Measurements from ENCODE around the gene MICALL2. TPM values are rescaled to one million over a fixed set of nuclear protein-coding genes. Genes with fewer than 3 reads are reported as not detected.

MICALL2 gene
- total RNA-seq, 1 donor from 2014 or later, result 14.2 TPM

- H3K27me3 ChIP-seq (ENCODE audit: control insufficient read depth, insufficient read depth, low read length), result no peaks in the 10 kb centered on the region
- no peak for TF ChIP-seq CTCF (IDR thresholded peaks at IDR 0.05; ENCODE audit: insufficient read depth, low read length, severe bottlenecking)
- DNase-seq (ENCODE audit: low read depth) (no peak), FAIRE-seq (no peak)
- H3K4me3 ChIP-seq (ENCODE audit: low read depth, low read length), result no peak overlapping the region
- H3K36me3 ChIP-seq (ENCODE audit: control insufficient read depth, insufficient read depth, low read length), result peaks cover 30% of the 10 kb centered on the region
Observed at GRCh38 chr7:1497293-1497927, 38.1 kb upstream of the MICALL2 start.

GRCh38 chr7:1496531-1497292 is 37.4 kb upstream of the MICALL2 start:
- H3K4me3 ChIP-seq (ENCODE audit: low read depth, low read length), result no peak overlapping the region
- DNase-seq (ENCODE audit: low read depth), result no peak
- no peak for TF ChIP-seq CTCF (IDR thresholded peaks at IDR 0.05; ENCODE audit: insufficient read depth, low read length, severe bottlenecking)
- H3K27me3 ChIP-seq (ENCODE audit: control insufficient read depth, insufficient read depth, low read length), result no peaks in the 10 kb centered on the region
- FAIRE-seq, result no peak
- H3K36me3 ChIP-seq (ENCODE audit: control insufficient read depth, insufficient read depth, low read length), result peaks cover 28% of the 10 kb centered on the region

GRCh38 chr7:1495564-1496242 is 36.4 kb upstream of the MICALL2 start:
- Histone ChIP-seq H3K4me3 (ENCODE audit: low read depth, low read length) (no peak overlapping the region), H3K36me3 (ENCODE audit: control insufficient read depth, insufficient read depth, low read length) (peaks cover 31% of the 10 kb centered on the region), H3K27me3 (ENCODE audit: control insufficient read depth, insufficient read depth, low read length) (no peaks in the 10 kb centered on the region)
- DNase-seq (ENCODE audit: low read depth) (no peak), FAIRE-seq (no peak)
- TF ChIP-seq CTCF (IDR thresholded peaks at IDR 0.05; ENCODE audit: insufficient read depth, low read length, severe bottlenecking), result no peak

GRCh38 chr7:1494866-1495563 is 35.7 kb upstream of the MICALL2 start:
- no peak for TF ChIP-seq CTCF (IDR thresholded peaks at IDR 0.05; ENCODE audit: insufficient read depth, low read length, severe bottlenecking)
- Histone ChIP-seq H3K36me3 (ENCODE audit: control insufficient read depth, insufficient read depth, low read length) (peaks cover 32% of the 10 kb centered on the region), H3K27me3 (ENCODE audit: control insufficient read depth, insufficient read depth, low read length) (no peaks in the 10 kb centered on the region), H3K4me3 (ENCODE audit: low read depth, low read length) (no peak overlapping the region)
- DNase-seq (ENCODE audit: low read depth) (no peak), FAIRE-seq (no peak)

GRCh38 chr7:1494447-1494846 is 35.2 kb upstream of the MICALL2 start:
- FAIRE-seq (no peak), DNase-seq (ENCODE audit: low read depth) (no peak)
- TF ChIP-seq CTCF (IDR thresholded peaks at IDR 0.05; ENCODE audit: insufficient read depth, low read length, severe bottlenecking), result no peak
- no peak overlapping the region for H3K4me3 ChIP-seq (ENCODE audit: low read depth, low read length)
- H3K27me3 ChIP-seq (ENCODE audit: control insufficient read depth, insufficient read depth, low read length), result no peaks in the 10 kb centered on the region
- peaks cover 29% of the 10 kb centered on the region for H3K36me3 ChIP-seq (ENCODE audit: control insufficient read depth, insufficient read depth, low read length)

Data from bronchial epithelial cell (primary cell).